Peyer's patch (tissue), 4 donors: ENCODE results near the gene ILF2.

Experiments
- CTCF ChIP-seq, 6 experiments: fragments of 450-650 bp in 4 of 6; fragments of 200-600 bp in 2 of 6; sonication (generic) in 1 of 6; IDR thresholded peaks; one replicate each; pipeline ENCODE4 v1.5.1; 2017 to 2019; ENCODE audit warnings: antibody characterized with exemption in 6 of 6, mild to moderate bottlenecking in 3 of 6, moderate library complexity in 1 of 6
- POLR2A ChIP-seq, 2 donors: fragments of 450-650 bp; IDR thresholded peaks; one replicate each; pipeline ENCODE4 v1.5.1; 2017; ENCODE audit warnings: antibody characterized with exemption in 2 of 2, mild to moderate bottlenecking in 2 of 2, moderate library complexity in 2 of 2

DNA sequence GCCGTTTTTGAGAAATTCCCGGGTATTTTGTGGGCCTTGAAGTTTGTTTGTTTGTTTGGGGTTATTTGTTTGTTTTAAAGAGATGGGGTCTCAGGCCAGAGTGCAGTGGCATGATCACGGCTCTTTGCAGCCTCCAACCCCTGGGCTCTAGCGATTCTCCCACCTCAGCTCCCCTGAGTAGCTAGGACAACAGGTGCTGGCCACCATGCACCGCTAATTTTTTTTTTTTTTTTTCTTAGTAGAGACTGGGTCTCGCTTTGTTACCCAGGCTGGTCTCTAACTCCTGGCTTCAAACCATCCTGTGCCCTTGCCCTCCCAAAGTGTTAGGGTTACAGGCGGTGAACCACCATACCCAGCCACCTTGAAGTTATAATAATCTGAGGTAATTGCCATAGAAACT is 34.9 kb downstream of the ILF2 start:
- TF ChIP-seq CTCF (IDR thresholded peaks at IDR 0.05) (no peak), POLR2A (IDR thresholded peaks at IDR 0.05) (no peak)
